ENCODE data around the gene GABRG2.
"Not testable (repeated sequence)": the region's sequence is repeated elsewhere in the genome, so short reads cannot be mapped to it uniquely, and the experiment has no call there.

The GABRG2 gene

DNA sequence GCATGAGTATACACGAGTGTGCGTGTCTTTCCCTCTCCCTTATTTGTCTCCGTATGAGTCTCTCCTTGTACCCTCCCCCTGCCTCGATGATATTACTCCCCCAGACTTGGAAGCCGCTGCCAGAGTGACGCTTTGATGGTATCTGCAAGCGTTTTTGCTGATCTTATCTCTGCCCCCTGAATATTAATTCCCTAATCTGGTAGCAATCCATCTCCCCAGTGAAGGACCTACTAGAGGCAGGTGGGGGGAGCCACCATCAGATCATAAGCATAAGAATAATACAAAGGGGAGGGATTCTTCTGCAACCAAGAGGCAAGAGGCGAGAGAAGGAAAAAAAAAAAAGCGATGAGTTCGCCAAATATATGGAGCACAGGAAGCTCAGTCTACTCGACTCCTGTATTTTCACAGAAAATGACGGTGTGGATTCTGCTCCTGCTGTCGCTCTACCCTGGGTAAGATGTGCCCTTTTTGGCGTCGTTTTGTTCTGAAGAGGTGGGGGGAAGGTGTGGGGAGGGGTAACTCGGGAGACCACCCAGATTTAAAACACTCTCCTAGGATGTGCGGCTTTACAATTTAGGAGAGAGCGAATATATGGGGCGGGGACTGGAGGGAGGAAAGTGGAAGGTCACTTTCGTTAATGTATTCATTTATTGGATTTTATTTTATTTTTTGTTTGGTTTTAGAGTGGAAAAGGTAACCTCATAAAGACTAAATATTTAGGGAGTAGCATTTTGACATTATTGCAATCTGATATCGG lies at the start of gene GABRG2:
Gene GABRG2 (plus strand): TSS at position 119 of the 757 bp plus-strand sequence. CDS start 227 bp downstream, at position 346.
- DNase-seq, result no peak

DNA sequence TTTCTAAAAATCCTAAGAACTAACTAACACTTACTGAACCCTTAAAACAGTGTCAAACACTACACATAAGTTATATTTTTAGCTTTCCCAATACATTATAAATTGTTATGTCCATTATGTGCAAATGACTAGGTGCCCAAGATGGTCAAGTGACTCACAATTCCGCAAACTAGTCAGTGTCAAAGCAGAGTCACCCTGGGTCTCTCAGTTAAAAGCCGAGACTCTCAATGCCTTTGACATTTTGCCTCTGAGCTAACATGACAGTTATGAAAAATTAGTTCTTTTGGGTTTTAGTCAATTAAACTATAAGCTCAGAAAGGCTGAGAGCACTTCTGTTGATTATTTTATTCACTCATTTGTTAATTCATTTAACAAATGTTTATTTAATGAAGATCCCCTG lies 42.3 kb upstream of the GABRG2 start:
- DNase-seq, result no peak

DNA sequence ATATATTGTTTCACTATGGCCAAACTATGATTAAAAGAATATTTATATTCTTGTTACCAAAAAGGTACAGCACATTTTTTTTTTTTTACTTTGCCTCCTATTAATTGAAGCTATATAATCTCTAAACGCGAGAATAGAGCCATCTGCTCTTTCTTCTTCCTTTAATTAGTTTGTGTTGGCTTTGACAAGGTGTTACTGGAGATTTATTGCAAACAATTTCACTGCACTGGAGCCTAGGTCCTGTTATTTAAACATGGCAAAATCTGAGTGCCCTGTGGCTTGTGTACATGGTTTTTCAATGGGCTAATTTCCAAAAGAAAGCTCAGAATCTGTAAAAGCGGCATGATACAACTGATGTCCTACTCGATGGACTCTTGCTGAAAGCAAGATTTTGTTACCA lies 40.8 kb upstream of the GABRG2 start:
- DNase-seq, result no peak

DNA sequence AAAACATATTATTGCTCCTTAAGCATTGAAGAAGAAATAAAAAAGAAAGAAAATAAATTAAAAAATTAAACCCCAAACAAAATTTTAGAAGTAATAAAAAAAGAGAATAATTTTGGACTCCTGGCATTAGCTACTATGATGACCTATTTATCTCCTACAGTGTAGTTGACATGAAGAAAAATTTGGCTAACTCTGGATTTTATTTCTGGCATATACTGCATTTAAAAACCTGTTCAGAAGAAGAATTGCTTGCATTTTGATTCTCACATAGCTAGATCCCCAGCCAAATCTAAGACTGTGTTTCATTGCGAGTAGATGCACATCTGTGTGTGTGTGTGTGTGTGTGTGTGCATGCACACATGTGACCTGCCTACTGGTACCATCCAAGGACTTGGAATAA lies 30.1 kb upstream of the GABRG2 start:
- DNase-seq, result no peak

GRCh38 chr5:162047279-162047678 lies 20.3 kb upstream of the GABRG2 start:
- DNase-seq, result no peak

GRCh38 chr5:162052676-162053075 lies 14.9 kb upstream of the GABRG2 start:
- DNase-seq, result no peak

DNA sequence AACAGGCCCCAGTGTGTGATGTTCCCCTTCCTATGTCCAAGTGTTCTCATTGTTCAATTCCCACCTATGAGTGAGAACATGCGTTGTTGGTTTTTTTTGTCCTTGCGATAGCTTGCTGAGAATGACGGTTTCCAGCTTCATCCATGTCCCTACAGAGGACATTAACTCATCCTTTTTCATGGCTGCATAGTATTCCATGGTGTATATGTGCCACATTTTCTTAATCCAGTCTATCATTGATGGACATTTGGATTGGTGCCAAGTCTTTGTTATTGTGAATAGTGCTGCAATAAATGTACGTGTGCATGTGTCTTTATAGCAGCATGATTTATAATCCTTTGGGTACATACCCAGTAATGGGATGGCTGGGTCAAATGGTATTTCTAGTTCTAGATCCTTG lies 12.5 kb upstream of the GABRG2 start:
- DNase-seq, result not testable (repeated sequence)

DNA sequence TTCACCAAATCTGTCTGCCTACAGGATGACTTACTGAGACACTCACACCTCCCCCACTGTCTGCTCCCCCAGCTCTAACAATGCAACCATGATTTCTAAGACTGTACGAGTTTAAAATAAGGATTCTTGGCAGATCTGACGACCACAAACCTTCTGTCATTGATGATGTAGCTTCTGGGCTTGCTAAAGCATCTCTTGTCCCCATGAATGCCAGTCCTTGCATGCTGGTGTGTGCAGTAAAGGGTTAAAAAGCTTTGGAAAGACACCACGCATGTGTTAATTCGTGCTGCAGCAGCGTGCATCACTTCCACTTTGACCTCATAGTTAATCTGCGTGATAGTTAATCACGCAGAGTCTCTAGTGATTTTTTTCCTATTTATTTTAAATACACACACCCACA lies 411 bp upstream of the GABRG2 start:
- no peak for DNase-seq

DNA sequence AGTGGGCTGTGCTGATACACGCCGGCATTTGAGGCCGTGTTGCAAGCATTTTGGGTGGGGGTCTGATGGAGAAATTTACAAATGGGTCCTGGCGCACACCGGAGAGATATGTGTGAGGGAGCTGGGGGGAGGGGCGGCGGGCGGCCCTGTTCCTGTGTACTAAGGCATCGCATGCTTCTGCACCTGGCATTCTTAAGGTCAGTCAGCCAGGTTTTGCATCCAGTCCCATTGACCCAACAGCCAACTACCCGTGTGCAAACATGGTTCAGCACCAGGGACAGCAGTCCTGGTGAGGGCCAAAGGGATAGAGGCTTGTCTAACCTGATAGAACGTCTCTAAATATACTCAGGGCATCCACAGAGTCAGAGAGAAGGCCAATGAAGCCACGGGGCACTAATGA lies 839 bp downstream of the GABRG2 start:
- DNase-seq, result no peak

GRCh38 chr5:162068936-162069335 lies 1.4 kb downstream of the GABRG2 start:
- DNase-seq, result no peak

GRCh38 chr5:162078805-162079204 lies 11.2 kb downstream of the GABRG2 start:
- no peak for DNase-seq

- no peak for DNase-seq
These were observed 23.8 kb downstream of the GABRG2 start for GRCh38 chr5:162091336-162091735.

- no peak for DNase-seq
These were observed 28.9 kb downstream of the GABRG2 start for GRCh38 chr5:162096448-162096847.

GRCh38 chr5:162107591-162107990 lies 40.0 kb downstream of the GABRG2 start:
- DNase-seq, result no peak

- DNase-seq, result no peak
These were observed 52.2 kb downstream of the GABRG2 start for GRCh38 chr5:162119801-162120200.

DNA sequence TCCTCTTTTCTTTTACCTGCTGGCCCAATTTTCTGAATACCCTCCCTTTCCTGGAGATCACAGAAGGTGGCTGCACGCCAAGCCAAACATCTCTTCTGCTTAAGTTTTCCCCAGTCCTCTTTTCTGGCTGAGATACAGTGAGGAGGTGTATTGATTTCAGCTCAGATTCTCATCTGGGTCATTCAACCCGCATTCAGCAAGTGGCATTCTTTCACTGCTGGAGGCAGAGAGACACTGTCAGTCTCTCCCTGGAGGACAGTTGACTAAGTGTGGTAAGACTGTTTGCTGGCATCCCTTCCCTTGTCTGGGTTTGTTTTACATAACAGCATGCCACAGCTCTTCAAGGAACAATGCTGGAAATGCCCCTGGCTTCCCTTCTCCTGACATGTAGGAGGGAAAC lies 60.5 kb downstream of the GABRG2 start:
- DNase-seq, result no peak

- DNase-seq, result no peak
These were observed 64.8 kb downstream of the GABRG2 start for GRCh38 chr5:162132348-162132747.

DNA sequence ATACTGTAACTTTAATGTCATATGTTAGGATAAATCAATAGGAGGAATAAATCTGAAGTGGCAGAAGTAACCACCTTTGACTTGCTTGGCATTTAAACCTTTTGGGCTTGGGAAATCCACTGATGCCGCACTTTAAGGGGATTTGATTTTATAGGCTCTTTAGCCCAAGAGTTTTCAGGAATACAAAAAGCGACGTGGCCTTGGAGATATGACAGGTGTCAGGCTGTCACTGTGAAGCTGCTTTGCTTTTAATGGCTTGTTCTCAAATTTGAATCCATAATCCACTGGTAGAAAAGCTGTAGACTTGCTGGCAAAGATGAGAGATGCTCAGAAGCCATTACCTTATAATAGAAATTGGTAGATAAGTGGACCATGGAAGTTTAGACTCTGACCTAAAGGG lies 71.6 kb downstream of the GABRG2 start:
- no peak for DNase-seq

DNA sequence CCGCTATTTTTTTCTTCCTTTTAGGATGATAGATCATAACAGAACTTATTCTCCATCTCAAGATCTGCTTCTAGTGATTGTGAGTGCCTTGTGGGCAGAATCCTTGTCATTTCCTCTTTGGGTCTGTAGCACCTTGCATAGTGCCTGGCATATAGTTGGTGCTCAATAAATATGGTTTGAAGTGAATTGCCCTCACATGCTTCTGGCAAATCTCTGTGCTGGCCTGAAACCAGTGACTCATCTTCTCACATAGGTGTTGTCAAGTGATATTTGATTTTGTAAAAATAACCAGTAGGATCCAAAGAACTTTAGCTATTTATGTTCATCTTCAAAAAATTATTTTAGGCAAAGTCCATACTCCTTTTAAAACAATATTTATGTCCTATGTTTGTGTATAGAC lies 86.7 kb downstream of the GABRG2 start:
- DNase-seq, result no peak

DNA sequence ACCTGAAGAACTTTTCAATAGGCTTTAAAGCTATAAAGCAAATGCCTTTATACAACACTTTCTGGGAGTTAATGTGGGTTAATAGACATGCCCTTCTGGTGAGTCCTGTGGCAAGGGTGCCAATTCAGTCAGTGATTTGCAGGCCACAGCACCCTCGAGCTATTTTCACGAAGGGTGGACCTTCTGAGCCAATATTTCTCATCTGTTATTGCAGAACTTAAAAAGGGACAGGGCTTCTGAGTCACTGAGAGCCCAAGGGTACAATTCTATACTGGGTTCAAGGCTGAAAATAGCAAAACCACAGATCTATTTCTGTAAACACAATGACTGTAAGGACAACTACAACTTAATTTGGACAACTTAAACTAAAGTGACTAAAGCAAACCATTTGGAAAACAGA lies 92.8 kb downstream of the GABRG2 start:
- no peak for DNase-seq

GRCh38 chr5:162163663-162164062 lies 96.1 kb downstream of the GABRG2 start:
- no peak for DNase-seq

DNA sequence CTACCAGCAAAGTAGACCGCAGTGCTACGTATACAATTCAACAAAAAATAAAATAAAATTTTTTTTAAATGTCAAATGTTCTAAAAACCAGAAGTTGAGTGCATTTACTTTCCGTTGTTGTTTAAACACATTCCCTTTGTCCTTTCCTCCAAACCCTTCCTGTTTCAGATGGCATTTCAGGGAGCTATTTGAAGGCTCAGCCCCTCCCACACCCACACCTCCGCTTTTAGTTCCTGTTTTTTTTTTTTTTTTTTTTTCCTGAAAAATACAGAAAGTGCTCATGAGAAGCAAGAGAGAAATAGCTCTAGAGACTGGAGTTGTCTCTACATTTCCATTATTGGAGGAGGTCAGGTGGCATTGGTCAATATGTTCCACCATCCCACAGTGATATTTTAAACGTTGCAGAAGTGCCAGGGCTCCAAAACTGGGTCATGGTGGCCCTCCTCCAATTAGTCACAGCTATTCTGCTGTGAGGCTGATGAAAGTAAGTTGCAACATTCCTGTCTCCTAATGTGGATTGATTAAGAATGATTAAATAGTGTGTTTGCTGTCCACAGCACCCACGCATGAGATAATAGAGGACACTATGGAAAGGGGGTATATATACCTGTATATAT lies 106.9 kb downstream of the GABRG2 start:
- DNase-seq, result no peak

DNA sequence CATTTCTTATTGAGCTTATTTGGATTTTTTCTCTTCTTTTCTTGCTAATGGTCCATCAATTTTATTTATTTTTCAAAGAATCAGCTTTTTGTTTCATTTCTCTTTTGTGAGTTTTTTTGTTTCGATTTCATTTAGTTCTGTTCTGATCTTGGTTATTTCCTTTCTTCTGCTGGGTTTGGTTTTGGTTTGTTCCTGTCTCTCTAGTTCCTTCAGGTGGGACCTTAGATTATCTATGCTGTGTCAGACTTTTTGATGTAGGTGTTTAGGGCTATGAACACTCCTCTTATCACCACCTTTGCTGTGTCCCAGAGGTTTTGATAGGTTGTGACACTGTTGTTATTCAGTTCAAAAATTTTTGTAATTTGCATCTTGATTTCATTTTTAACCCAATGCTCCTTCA lies 119.8 kb downstream of the GABRG2 start:
- no peak for DNase-seq

GRCh38 chr5:162189719-162190118 lies 122.1 kb downstream of the GABRG2 start:
- no peak for DNase-seq

GRCh38 chr5:162193012-162193411 lies 125.4 kb downstream of the GABRG2 start:
- DNase-seq, result no peak
